Peyer's patch (tissue), 4 donors: ENCODE measurements around the gene KRTAP10-1. TPM values are rescaled to one million over a fixed set of nuclear protein-coding genes. Genes with fewer than 3 reads are reported as not detected.

Experiments used
- DNase-seq, 3 donors: peaks; one replicate each; pipeline ENCODE4 v3.0.0-alpha.2; 2017 to 2019
- H3K27ac ChIP-seq, 4 donors: fragments of 200-600 bp; sonication (generic); one replicate each; pipeline ENCODE4 v1.5.1; 2016 to 2019
- H3K27me3 ChIP-seq, 2 donors: fragments of 200-600 bp; sonication (generic); one replicate each; pipeline ENCODE4 v1.5.1; 2019
- H3K36me3 ChIP-seq, 3 donors: fragments of 200-600 bp; sonication (generic); one replicate each; pipeline ENCODE4 v1.5.1; 2016 to 2019
- H3K4me1 ChIP-seq, 4 donors: fragments of 200-600 bp; sonication (generic); one replicate each; pipeline ENCODE4 v1.5.1; 2016 to 2019
- H3K4me3 ChIP-seq, 4 donors: fragments of 200-600 bp; sonication (generic); 1 replicate in 3 of 4; 2 replicates in 1 of 4; pipeline ENCODE4 v1.5.1; 2016 to 2019; ENCODE audit warnings: mild to moderate bottlenecking in 1 of 4
- H3K9me3 ChIP-seq, 4 donors: fragments of 200-600 bp; sonication (generic); one replicate each; pipeline ENCODE4 v1.5.1; 2016 to 2019; ENCODE audit warnings: mild to moderate bottlenecking in 1 of 4
- CTCF ChIP-seq, 6 experiments: fragments of 450-650 bp in 4 of 6; fragments of 200-600 bp in 2 of 6; sonication (generic) in 1 of 6; IDR thresholded peaks; one replicate each; pipeline ENCODE4 v1.5.1; 2017 to 2019; ENCODE audit warnings: antibody characterized with exemption in 6 of 6, mild to moderate bottlenecking in 3 of 6, moderate library complexity in 1 of 6
- POLR2A ChIP-seq, 2 donors: fragments of 450-650 bp; IDR thresholded peaks; one replicate each; pipeline ENCODE4 v1.5.1; 2017; ENCODE audit warnings: antibody characterized with exemption in 2 of 2, mild to moderate bottlenecking in 2 of 2, moderate library complexity in 2 of 2
- total RNA-seq, 4 donors: library from RNA; depleted of rRNA; stranded (reverse); fragments of >200 nt; gene quantifications; one replicate each; pipeline ENCODE4 v1.1.0, GENCODE V29; 2016

The KRTAP10-1 gene
- total RNA-seq, 4 donors from 2014 or later, result not detected

GRCh38 chr21:44492567-44493385, 47.2 kb downstream of the KRTAP10-1 start:
- no peak for DNase-seq
- Histone ChIP-seq H3K9me3 (peaks cover 0 to 11% (median 0%) of the 10 kb centered on the region in 4 donors), H3K27ac (no peak overlapping the region), H3K4me3 (no peak overlapping the region), H3K27me3 (no peaks in the 10 kb centered on the region), H3K36me3 (no peaks in the 10 kb centered on the region), H3K4me1 (no peaks in the 10 kb centered on the region)
- TF ChIP-seq POLR2A (IDR thresholded peaks at IDR 0.05), result no peak

GRCh38 chr21:44490816-44491215, 49.2 kb downstream of the KRTAP10-1 start:
- no peak for DNase-seq
- Histone ChIP-seq H3K4me1 (no peaks in the 10 kb centered on the region), H3K27ac (no peak overlapping the region), H3K9me3 (peaks cover 0 to 11% (median 0%) of the 10 kb centered on the region in 4 donors), H3K4me3 (no peak overlapping the region), H3K36me3 (no peaks in the 10 kb centered on the region), H3K27me3 (no peaks in the 10 kb centered on the region)
- no peak for TF ChIP-seq CTCF (IDR thresholded peaks at IDR 0.05)
- TF ChIP-seq POLR2A (IDR thresholded peaks at IDR 0.05), result no peak

GRCh38 chr21:44490405-44490804, 49.6 kb downstream of the KRTAP10-1 start:
- TF ChIP-seq CTCF (IDR thresholded peaks at IDR 0.05), result no peak
- TF ChIP-seq POLR2A (IDR thresholded peaks at IDR 0.05), result no peak
- Histone ChIP-seq H3K27me3 (no peaks in the 10 kb centered on the region), H3K27ac (no peak overlapping the region), H3K4me1 (no peaks in the 10 kb centered on the region), H3K9me3 (peaks cover 0 to 11% (median 0%) of the 10 kb centered on the region in 4 donors), H3K4me3 (no peak overlapping the region), H3K36me3 (no peaks in the 10 kb centered on the region)
- no peak for DNase-seq

GRCh38 chr21:44489962-44490361, 50.0 kb downstream of the KRTAP10-1 start:
- H3K27ac ChIP-seq, result no peak overlapping the region
- no peak for TF ChIP-seq CTCF (IDR thresholded peaks at IDR 0.05)
- no peak for TF ChIP-seq POLR2A (IDR thresholded peaks at IDR 0.05)

More at GRCh38 chr21:44489962-44490361, 50.0 kb downstream of the KRTAP10-1 start:
- Histone ChIP-seq H3K4me1 (no peaks in the 10 kb centered on the region), H3K36me3 (no peaks in the 10 kb centered on the region), H3K27me3 (no peaks in the 10 kb centered on the region), H3K4me3 (no peak overlapping the region), H3K9me3 (peaks cover 0 to 11% (median 0%) of the 10 kb centered on the region in 4 donors)
- DNase-seq, result no peak

Other genes with a start within 250 kb of the KRTAP10-1 start
- gene PFKL, start 240.1 kb downstream of the KRTAP10-1 start, total RNA-seq, result 100 to 1,000 TPM; 192 to 404 (median 274) TPM
- gene CFAP410, start 200.8 kb downstream of the KRTAP10-1 start, total RNA-seq, result 10 to 100 TPM; 20.5 to 50.6 (median 39.9) TPM
- gene TRPM2, start 186.6 kb downstream of the KRTAP10-1 start, total RNA-seq, result 10 to 100 TPM in 1 of 4 donors, 1 to 10 TPM in 3; 1.1 to 27.2 (median 3.3) TPM
- 1 to 10 TPM; 1.7 to 6.6 (median 2.2) TPM for gene LRRC3, start 84.7 kb downstream of the KRTAP10-1 start, total RNA-seq
- gene KRTAP10-2, start 11.3 kb upstream of the KRTAP10-1 start, total RNA-seq, result not detected
- gene KRTAP10-3, start 18.6 kb upstream of the KRTAP10-1 start, total RNA-seq, result not detected
- gene KRTAP10-4, start 33.5 kb upstream of the KRTAP10-1 start, total RNA-seq, result not detected
- not detected for gene KRTAP10-5, start 40.4 kb upstream of the KRTAP10-1 start, total RNA-seq
- gene KRTAP10-6, start 52.3 kb upstream of the KRTAP10-1 start, total RNA-seq, result not detected
- gene KRTAP10-7, start 60.4 kb upstream of the KRTAP10-1 start, total RNA-seq, result not detected
- gene KRTAP10-8, start 71.9 kb upstream of the KRTAP10-1 start, total RNA-seq, result not detected
- not detected for gene KRTAP10-9, start 86.9 kb upstream of the KRTAP10-1 start, total RNA-seq
- not detected for gene KRTAP10-10, start 97.2 kb upstream of the KRTAP10-1 start, total RNA-seq
- not detected for gene KRTAP10-11, start 106.2 kb upstream of the KRTAP10-1 start, total RNA-seq
- gene KRTAP12-4, start 114.5 kb upstream of the KRTAP10-1 start, total RNA-seq, result not detected
- gene KRTAP12-3, start 117.7 kb upstream of the KRTAP10-1 start, total RNA-seq, result not detected
- not detected for gene KRTAP12-2, start 126.7 kb upstream of the KRTAP10-1 start, total RNA-seq
- not detected for gene KRTAP12-1, start 142.0 kb upstream of the KRTAP10-1 start, total RNA-seq
- not detected for gene KRTAP10-12, start 157.0 kb upstream of the KRTAP10-1 start, total RNA-seq
- under 1 TPM in 1 of 4 donors, not detected in 3; 0.47 TPM for gene TSPEAR, start 171.4 kb upstream of the KRTAP10-1 start, total RNA-seq